Hematopoietic multipotent progenitor cell treated with erythropoietin and hydrocortisone succinate and interleukin-3 and kit ligand, for 6 days (in vitro differentiated cells): ENCODE measurements around the gene YWHAH.
"Not testable (repeated sequence)": the region's sequence is repeated elsewhere in the genome, so short reads cannot be mapped to it uniquely, and the experiment has no call there.

ENCODE experiments used
- DNase-seq: peaks from one replicate; pipeline ENCODE4 v3.0.0-alpha.2; 2015

The YWHAH gene

DNA sequence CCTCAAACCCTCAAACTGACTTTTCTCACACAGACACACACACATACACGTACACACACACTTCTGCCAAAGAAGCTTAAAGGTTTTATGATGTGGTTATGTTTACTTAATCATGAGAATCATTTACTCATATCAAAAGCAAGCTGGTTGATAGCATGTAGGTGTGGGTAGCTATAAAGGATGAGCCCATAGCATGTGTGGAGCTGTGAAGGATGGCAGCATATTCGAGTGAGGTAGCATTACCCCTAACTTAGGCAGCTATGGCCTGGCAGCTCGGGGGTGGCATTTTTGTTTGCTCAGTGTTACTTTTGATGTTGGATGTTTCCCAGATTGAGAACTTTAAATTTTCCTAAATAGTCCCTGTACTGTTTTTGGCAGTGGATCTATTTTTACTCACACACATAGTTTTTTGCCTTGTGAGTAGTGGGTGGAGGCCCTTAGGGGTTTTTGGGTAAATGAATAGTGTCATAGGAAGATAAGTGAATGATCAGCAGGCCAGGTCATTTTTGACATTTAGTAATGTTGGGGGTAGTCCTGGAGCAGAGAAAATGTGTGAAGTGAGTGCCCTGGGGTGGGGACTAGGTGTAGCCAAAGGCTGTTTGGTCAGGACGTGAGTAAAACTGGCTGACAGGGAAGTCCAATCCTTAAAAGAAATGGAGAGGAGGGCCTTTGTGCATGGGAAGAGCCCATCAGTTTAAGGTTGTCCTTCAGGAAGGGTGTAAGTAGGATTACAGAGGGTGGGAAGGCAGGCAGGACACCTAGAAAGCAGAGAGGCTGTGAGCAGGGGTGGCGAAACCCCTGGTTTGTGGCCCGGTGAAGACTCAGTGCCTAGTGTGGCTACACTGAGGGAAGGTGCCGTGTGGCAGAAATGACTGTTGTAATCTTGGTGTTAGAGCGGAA, 7.1 kb downstream of the YWHAH start:
- no peak for DNase-seq

DNA sequence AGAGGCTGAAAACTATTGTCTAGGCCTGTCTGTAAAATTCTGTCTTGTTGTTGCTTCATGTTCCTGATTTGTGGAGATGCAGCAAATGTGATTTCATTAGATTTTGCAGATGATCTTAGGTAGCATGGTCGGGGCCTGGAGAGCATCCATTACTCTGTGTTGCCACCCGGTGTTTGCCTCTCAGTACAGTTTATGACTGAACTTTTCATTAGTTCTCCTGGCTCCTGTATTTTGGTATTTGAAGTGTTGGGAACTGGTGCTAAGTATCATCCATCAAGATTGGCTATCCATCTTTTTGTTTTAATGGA, 7.7 kb downstream of the YWHAH start:
- no peak for DNase-seq

DNA sequence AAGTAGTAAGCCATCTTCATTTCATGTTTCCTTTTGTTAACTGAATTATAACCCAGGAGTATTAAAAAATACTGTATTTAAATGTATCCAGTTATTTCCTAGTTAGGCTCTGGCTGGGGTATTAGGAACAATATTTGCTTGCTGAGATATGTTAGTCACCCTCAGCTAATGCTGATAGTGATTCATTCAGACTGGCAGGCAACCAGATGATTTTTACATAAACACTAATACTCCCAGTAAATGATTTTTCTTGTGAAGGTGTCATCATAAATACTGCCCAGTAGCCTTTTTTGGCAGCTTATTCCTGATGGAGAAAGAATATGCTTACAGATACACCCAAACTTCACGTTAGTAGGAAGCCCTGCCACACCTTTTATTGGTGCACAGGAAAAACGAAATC, 8.1 kb downstream of the YWHAH start:
- no peak for DNase-seq

DNA sequence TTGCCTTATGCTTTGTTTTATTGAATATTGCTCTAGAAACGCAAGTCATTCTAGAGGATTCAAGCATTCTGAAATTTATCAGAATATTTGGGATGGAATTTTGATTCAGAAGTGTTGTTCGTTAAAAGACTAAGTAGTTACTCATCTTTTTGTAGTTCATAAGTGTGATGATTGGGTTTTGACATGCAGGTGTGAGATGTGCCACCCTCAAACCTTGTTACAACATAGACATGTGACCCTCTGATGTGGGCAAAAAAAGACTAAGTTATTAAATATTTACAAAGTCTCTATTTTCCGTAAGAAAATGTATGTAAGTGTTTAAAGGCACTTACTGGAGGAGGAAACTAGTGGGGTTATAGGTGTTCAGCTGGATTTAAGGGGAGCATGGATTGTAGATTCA, 8.9 kb downstream of the YWHAH start:
- DNase-seq: no peak

DNA sequence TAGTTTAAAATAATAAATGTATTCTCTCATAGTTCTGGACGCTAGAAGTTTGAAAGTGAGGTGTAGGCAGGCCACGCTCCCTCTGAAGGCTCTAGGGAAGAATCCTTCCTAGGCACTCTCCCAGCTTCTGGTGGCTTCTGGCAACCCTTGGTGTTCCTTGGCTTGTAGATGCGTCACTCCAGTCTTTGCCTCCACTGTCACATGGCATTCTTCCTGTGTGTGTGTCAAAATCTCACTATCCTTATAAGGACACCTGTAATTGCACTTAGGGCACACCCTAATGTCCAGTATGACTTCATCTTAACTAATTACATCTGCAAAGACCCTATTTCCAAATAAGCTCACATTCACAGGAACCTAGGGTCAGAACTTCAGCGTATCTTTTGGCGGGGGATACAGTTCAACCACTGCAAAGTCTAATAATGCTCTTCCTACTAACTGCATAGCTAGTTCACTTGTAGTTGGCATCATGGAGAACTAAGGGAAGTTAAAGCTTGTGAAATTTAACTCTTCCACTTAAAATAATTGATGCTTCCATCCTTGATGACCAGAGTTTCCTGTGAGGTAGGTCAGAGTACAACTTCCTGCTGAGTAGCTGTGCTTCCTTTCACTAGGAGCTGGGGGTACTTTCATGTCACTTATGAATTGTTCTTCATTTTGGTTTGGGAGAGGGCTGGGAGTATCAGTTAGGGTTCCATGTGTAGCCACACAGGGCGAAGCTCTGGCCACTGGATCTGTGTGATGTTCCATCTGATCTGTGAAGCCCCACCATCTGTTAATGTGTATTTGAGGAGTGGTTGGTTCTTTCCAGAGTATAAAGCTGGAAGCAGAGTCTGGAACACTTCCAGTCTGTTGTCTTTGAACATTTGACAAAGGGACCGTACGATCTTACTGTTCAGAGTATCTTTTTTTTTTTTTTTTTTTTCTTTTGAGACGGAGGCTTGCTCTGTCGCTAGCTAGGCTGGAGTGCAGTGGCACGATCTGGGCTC, 10.5 kb downstream of the YWHAH start:
- DNase-seq: no peak

DNA sequence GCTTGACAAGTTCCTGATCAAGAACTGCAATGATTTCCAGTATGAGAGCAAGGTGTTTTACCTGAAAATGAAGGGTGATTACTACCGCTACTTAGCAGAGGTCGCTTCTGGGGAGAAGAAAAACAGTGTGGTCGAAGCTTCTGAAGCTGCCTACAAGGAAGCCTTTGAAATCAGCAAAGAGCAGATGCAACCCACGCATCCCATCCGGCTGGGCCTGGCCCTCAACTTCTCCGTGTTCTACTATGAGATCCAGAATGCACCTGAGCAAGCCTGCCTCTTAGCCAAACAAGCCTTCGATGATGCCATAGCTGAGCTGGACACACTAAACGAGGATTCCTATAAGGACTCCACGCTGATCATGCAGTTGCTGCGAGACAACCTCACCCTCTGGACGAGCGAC, 12.0 kb downstream of the YWHAH start:
- no peak for DNase-seq

DNA sequence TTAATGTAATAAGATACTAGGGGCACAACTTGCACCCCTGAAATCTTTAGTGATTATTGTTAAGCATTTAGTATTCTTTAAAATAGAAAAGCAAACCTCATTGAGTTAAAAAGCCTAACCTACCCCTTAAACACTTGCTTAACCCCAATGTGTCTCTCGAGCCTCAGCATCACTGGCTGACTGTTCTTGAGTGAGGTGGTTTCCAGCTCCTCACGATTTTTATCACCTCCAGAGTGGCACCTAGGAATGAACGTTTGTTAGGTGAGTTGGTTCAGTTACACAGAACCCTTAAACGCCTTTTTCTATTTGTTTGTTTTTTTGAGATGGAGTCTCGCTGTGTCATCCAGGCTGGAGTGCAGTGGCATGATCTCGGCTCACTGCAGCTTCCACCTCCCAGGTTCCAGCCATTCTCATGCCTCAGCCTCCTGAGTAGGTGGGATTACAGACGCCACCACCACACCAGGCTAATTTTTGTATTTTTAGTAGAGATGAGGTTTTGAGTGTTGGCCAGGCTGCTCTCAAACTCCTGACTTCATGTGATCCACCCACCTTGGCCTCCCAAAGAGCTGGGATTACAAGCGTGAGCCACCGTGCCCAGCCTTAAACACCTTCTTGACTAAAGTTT, 13.7 kb downstream of the YWHAH start:
- no peak for DNase-seq

DNA sequence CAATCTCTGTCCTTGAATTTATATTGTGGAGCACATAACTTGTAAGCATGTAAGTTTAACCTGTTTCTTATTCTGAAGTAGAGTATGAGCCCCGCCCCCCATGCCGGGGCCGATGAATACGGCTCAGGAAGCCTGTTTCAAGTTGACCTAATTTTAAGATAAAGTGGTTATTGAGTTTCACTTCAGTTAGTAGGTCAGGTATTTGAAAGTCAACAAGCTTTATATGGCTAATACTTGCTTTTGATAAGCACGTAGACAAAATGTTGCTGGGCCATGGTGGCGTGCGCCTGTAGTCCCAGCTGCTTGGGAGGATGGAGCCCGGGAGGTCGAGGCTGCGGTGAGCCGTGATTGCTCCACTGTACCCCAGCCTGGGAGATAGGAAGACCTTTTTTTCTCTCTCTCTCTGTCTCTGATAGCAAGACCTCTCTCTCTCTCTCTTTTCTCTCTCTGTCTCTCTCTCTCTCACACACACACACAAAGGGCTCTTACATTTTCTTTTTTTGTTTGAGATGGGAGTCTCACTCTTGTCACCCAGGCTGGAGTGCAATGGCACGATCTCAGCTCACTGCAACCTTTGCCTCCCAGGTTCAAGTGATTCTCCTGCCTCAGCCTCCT, 14.4 kb downstream of the YWHAH start:
- DNase-seq: no peak

DNA sequence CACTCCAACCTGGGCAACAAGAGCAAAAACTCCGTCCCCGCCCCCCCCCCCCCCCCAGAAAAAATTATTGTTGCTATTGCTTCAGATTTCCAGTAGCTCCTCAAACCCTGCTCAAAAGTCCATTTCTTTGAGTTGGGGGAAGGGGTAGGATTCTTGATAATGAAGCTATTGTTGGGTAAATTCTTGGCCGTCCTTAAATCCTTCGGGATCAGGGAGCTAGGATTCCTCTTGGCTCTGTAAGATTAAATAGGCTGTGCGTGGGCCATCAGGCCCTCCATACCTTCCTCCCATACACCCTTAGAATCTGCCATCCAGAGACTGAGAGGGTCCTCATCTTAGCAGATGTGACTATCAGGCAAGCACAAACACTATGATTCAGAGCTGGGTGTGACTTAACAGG, 16.4 kb downstream of the YWHAH start:
- DNase-seq: no peak

DNA sequence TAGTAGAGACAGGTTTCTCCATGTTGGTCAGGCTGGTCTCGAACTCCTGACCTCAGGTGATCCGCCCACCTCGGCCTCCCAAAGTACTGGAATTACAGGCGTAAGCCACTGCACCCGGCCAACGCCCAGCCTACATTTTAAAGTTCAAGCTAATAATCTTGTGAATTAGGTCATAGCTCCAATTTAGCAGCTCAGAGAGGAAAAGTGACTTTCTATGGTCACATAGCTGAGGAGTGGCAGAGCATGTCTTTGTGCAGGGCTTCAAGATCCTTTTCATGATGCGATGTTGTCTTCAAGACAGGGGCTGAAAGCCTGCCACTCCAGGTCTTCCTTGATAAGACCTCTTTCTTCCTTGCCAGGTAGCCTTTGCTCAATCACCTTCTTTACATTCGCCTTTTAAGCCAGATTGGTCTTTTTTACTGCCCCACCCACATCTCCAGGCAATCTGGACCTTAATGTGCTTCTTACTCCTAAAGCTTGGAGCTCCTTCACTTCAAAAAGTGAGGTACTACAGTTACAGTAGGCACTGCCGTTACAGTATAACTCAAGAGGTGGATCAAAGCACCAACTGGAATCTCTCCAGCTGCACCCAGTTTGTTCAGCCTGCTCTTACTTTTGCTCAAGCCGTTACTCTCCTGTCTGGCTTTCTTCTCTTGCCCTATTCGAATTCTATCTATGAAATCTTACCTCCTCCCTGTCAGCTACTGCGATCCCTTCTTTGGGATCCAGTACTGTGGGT, 18.2 kb downstream of the YWHAH start:
- DNase-seq: no peak

DNA sequence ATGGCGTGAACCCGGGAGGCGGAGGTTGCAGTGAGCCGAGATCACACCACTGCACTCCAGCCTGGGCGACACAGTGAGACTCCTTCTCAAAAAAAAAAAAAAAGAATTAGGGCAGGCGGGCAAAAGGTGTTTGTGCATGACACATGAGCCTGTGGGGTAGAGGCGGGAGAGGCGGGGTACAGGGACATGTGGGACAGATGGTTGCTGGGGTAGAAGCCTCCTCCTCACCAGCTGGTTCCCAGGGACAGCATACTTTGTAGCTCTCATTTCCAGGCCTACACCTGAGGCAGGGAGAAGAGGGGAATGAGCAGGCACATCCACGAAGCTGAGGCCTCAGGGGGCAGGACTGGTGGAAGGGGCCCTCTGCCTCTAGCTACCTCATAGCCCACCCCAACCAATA, 23.7 kb downstream of the YWHAH start:
- no peak for DNase-seq

DNA sequence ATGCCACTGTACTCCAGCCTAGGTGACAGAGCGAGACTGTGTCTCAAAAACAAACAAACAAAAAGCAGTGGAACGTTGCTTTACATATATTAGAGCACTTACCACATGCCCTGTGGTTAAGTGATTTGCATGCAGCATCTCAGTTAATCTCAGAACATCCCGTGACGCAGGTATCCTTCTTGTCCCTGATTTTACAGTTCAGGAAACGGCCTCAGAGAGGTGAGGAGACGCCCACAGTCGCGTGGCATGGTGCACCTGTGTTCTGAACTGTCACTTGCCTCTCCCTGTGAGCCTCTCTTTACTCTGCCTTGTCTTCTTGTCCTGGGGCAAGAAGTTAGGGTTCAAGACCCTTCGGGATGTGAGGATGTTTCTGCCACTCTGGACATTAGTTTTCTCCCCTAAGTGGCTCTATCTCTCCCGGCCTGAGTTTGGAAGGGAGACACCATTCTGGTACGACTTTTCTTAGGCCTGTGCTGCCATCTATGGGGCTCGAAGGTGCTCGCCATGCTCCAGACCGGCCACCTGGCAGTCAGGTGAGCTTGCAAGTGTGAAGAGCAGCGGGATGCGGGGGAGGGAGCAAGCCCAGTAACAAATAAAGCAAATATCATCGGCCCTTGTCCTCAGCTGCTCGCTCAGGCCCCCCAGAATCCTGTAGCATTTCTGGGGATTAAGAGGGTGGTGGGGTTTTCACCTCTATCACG, 25.6 kb downstream of the YWHAH start:
- peak; percentile 76 for DNase-seq

DNA sequence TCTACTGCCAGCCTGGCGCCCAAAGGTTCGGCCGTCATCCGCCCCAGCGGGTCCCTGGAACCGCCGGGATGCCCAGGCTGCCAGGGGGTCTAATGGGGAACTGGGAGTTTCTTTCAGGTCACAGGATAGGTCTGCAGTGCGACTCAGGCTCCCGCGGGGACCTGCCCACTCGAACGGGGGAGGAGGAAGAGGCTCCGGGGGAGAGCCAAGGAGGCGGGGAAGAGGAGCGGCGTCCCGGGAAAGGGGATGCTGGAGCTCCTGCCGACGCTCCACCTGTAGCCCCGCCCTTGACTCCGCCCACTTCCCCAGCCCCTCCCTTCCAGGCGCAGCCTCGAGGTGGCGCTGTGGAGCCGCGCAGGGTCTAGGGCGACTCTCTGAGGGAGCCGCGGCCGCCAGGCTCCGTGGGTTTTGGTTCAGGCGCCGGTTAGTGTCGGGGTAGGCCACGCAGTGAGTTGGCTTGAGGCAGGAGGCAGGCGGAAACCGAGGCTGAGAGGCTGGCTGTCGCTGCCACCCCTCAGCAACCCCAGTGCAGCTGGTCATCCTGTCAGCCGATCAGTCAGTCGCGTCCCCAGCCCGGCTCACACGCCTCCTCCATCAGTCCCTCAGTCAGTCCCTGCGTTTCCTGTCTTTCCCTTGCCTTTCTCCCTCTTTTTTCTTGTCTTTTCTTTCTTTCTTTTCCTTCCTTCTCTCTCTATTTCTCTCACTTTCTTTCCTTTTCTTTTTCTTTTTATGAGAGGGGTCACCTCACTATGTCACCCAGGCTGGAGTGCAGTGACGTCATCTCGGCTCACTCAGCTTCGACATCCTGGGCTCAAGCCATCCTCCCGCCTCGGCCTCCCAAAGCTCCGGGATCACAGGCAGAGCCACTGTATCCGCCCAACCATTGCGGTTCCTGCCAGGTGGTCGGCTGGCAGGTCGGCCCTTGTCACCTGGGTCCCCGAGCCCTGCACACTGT, 26.4 kb downstream of the YWHAH start:
- DNase-seq: peak; percentile 84

DNA sequence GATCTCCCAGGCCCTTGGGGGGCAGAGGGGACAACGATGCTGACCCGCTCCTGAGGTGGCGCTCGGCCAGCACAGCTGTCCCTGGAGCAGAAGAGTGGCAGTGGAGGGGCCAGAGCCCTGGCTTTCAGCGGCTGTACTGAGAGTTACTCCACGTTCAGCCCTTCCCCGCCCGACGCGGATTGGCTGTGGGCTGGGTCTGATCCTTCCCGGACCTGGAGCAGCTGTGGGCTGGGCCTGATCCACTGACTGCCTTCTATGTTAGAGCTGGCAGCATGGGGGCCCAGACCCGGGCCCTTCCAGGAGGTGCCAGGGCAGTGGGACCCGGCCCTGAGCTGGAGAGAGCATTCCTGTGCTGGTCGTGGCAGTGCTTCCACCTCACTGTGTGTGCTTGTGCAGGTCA, 27.8 kb downstream of the YWHAH start:
- no peak for DNase-seq

DNA sequence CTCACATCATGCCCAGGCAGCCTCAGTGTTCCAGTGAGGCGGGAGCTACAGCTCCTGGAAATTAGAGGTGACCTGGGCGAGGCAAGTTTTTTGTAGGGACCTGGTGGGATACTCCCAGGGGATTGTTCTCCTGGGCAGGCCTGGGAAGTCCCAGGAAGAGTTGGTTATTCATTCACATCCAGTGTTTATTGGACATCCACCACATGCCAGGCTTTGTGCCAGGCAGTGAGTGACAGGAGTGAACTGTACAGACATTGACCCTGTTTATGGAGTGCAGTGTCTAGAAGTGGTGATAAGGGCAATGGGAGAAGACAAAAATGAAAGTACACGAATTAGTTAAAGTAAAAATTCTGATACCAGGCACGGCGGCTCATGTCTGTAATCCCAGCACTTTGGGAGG, 29.4 kb downstream of the YWHAH start:
- DNase-seq: no peak

DNA sequence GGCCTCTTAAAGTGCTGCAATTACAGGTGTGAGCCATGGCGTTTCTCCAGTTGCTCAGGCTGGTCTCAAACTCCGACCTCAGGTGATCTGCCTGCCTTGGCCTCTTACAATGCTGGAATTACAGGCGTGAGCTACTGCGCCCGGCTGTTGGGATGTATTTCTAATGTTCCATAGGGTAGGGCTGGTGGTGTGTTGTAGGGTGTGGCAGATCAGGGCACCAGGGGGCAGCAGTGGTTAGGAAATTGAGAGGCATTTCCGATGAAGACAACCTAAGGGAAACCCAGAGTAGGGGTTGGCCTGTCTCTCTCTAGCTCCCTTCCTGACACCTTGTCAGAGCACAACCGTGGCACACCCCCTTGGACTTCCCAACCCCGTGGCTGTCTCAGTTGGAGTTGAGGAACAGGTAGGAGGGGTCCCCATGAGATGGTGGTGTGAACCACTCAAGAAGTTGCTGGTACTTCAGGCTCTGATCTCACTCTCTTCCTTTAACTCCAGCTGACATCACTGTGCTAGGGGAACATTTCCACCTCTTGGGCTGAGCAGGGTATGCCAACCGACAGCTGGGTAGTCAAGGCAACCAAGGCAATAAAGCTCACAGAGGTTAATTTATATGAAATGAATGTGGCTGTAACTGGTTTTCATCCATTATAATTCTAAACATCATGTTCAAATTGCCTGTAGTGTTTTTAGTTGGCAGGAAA, 33.0 kb downstream of the YWHAH start:
- peak; percentile 87 for DNase-seq

DNA sequence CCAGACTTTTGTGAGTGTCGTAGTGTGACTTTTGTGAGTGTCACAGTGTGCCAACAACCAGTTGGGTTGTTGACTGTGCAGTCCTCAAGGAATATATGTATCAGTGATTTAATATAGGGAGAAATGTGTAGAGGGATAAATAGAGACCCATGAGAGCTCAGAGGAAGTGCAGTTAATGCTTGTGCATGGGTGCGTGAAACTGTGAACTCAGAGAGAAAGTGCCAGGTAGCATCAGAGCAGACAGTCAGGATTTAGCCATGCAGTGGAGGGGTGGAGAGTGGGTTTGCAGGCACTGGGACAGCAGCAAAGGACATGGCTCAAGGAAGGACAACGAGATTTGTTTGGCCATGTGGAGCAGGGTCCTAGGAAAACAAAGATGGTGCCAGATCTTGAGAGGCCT, 33.6 kb downstream of the YWHAH start:
- no peak for DNase-seq

DNA sequence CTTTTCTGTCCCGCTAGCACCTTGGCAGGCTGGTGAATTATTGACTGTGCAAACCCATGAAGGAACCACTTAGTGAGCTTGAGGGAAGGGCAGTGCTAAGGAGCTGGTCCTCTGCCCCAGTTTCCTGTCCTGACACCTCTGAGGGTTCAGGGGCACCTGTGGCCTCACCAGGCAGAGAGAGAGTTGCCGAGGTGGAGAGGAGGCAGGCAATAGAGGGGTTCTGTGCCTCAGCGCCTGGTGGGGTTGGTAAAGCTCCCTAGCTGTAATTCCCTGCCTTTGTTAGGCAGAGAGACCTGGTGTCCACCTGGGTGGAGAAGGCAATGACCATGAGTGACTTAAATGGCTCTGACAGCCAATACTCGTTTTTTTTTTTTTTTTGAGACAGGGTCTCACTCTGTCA, 36.3 kb downstream of the YWHAH start:
- DNase-seq: no peak

DNA sequence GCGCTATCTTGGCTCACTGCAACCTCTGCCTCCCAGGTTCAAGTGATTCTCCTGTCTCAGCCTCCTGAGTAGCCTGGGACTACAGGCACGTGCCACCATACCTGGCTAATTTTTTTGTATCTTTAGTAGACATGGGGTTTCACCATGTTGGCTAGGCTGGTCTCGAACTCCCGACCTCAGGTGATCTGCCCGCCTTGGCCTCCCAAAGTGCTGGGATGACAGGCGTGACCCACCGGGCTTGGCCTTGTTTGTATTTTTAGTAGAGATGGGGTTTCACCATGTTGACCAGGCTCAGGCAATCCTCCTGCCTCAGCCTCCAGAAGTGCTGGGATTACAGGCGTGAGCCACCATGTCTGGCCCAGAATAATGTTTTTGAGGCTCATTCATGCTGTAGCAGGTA, 37.6 kb downstream of the YWHAH start:
- not testable (repeated sequence) for DNase-seq
